ENCODE measurements around the gene NME4. TPM values are rescaled to one million over a fixed set of nuclear protein-coding genes. Genes with fewer than 3 reads are reported as not detected.

The NME4 gene
- total and polyA plus RNA-seq, 10 of the 15 experiments (the other 5 are each of a cell fraction or from before 2014, with no cell fraction given), result 11.0 to 235 (median 97.7) TPM

GRCh38 chr16:381789-382717 lies 14.9 kb upstream of the NME4 start, which contains the start of gene PGAP6 (continued):
- TF ChIP-seq IRF5 (IDR thresholded peaks at IDR 0.05; ENCODE audit: borderline replicate concordance) (no peak), POLR2A (IDR thresholded peaks at IDR 0.05; ENCODE audit: low read depth, low read length) (peak; percentile 82), TCF12 (IDR thresholded peaks at IDR 0.05; ENCODE audit: low read depth, low read length) (0 out of 2 replicates have a peak, but pooled peaks have one; percentile 3), FOXM1 (IDR thresholded peaks at IDR 0.05; ENCODE audit: low read depth, low read length) (no peak), SMARCA5 (IDR thresholded peaks at IDR 0.05) (peak; percentile 36; the same call in 1 of the 2 replicates), DPF2 (IDR thresholded peaks at IDR 0.05) (peak; percentile 69), SP1 (IDR thresholded peaks at IDR 0.05; ENCODE audit: low read depth, low read length) (no peak), RCOR1 (conservative IDR thresholded peaks at IDR 0.05; ENCODE audit: low read depth, low read length) (no peak), BCLAF1 (IDR thresholded peaks at IDR 0.05) (0 out of 2 replicates have a peak, but pooled peaks have one; percentile 14), RUNX3 (IDR thresholded peaks at IDR 0.05; ENCODE audit: low read length) (no peak), ZNF24 (IDR thresholded peaks at IDR 0.05) (no peak), CHD1 (IDR thresholded peaks at IDR 0.05; ENCODE audit: low read depth, low read length) (0 out of 2 replicates have a peak, but pooled peaks have one; percentile 13), ZNF217 (IDR thresholded peaks at IDR 0.05) (peak; percentile 56; the same call in 1 of the 2 replicates)
